Measurements from ENCODE around the gene LENG9.
A peak's percentile ranks its signal among the peaks of the same experiment; 100 is the strongest.

Gene LENG9

DNA sequence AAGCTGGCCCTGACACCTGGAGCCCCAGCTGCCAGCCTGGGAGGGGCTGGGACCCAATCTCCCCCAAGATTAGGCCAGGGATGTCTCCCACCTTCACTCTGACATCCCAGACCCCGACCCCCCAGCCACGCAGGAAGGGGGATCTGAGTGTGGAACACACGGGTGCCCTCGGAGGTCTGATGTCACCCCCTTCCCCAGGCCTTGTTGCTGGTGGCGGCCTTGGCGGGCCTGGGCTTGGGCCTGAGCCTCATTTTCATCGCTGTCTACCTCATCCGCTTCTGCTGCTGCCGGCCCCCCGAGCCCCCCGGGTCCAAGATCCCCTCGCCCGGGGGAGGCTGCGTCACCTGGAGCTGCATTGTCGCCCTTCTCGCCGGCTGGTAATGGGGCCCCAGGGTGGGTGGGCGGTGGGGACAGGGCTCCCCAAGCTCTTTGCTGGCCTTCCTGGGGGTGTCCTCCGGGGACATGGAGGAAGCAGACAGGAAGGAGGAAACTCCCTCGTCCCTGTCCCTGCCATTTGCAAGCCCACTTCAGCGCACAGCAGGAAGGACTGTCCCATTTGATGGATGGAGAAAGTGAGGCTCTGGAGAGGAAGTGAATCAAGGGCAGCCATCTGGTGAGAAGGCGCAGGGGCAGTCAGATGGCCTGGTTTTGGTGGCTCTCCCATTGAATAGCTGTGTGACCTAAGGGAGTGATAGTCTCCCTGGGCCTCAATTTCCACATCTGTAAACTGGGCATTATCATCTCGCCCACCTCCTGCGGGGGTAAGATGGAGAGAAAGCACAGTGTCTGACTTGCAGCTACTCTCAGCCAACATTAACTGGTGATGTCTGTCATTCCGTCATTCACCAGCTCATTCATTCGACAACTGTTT, 44.4 kb downstream of the LENG9 start:
- no peak for DNase-seq

DNA sequence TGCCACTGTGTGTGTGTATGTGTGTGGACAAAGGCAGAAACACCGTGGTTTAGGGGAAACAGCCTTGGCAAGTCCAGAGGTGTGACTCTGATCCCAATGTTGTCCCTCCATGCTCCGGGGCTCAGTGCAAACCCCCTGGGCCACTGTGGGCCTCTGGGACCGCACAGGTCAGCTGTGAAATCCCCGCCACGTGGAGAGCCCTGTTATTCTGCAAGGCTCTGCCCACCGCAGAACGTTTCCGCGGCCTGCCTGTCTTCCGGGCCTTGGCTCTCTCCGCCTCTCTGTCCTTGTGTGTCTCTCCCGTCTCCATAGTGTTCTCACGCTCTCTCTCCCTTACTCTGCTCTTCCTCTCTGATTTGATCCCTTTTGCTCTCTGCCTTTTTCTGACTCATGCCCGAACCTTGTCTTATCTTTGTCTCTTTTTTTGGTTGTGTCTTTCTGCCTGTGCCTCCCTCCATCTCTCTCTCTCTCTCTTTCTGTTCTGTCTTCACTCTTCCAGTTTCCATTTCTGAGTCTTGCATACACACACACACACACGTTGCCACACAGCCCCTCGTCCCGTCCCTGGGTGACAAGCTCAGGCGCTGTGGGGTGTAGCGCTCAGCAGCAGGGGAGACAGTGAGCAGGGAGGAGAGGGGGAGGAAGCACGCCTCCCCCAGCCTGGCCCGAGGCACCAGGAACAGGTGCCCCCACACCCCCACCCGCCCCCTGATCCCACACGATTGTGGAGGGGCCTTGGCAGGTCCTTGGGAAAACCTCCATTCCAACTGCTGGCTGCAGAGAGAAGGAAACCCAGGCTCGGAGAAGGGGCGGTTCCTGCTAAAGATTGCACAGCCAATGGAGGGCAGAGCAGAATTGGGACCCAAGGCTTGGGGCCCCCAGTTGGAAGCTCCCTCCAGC, 45.3 kb downstream of the LENG9 start:
- DNase-seq = no peak

DNA sequence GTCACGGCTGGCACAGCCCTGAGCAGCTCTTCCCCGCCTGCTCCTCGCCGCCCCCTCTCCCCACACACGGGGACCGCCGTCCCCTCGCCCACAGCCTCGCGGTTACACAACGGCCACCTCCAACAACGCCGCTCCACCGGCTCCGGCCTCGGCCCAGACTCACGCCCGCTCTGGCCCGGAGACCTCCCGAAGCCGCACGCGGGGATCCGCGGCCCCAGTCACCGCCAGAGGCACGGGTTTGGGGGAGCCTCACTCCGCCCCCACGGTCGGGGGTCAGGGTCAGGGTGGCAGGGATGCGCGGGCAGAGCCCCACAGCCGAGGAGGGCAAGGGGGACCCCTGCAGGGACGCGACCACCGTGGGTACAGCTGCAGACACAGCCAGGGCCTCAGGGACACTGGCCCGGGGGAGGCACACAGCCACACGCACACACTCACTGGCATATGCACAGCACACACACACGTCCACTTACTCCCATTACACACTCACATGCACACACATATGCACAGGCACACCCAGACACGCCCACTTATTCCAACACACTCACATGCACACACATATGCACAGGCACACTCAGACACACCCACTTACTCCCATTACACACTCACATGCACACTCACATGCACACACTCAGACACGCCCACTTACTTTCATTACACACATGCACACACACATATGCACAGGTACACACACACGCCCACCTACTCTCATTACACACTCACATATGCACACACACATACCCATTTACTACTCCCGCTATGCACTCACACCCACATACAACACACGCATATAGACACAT, 46.7 kb downstream of the LENG9 start:
- no peak for DNase-seq

- DNase-seq = no peak
These were observed 47.5 kb downstream of the LENG9 start for GRCh38 chr19:54415901-54416673.

DNA sequence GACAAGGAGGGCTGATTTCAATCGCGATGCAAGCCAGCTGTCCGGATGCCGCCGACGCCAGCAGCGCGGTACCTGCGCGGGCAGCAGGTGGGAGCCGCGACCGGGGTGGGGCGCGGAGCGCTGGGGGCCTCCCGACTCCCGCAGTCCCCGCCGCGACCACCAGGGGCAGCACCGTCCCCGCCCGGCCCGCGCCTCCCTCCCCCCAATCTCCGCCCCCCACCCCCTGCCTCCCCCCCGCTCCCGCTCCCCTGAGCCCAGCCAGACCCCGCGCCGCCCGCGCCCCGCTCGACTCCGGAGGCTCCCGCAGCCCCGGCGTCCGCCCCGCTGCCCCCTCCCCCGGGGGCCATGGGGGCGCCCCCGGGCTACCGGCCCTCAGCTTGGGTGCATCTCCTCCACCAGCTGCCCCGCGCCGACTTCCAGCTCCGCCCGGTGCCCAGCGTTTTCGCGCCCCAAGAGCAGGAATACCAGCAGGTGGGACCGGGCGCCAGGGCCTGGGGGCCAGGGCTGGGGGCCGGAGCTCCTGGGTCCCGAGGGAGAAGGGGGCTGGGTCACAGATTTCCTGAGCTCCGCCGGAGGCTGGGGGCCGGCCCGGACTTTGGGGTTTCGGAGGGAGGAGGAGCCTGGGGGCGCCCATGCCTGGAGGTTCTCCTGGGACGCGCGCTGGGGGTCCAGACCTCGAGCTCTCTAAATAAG, 48.2 kb downstream of the LENG9 start, which contains the start of gene TTYH1:
TTYH1 (plus strand) TSS at position 257 of the 693 bp plus-strand sequence; CDS start at position 346, 89 bp downstream.
- DNase-seq = peak; percentile 76

GRCh38 chr19:54414156-54414555, 49.4 kb downstream of the LENG9 start:
- DNase-seq = no peak

- no peak for DNase-seq
These were observed 50.7 kb downstream of the LENG9 start for GRCh38 chr19:54412877-54413276.

Measured in activated CD8-positive, alpha-beta memory T cell treated with anti-CD3 and anti-CD28 coated beads for 24 hours (primary cell).